NCI-H1105 treated with DMSO at 0.1 percent for 48 hours (cell line): Measurements from ENCODE around the gene C3orf20.
"Not testable (repeated sequence)": the region's sequence is repeated elsewhere in the genome, so short reads cannot be mapped to it uniquely, and the experiment has no call there.

ENCODE experiments used
- DNase-seq: peaks from one replicate; lab custom pipeline; 2025; lab: John Stamatoyannopoulos, UW

Gene C3orf20

DNA sequence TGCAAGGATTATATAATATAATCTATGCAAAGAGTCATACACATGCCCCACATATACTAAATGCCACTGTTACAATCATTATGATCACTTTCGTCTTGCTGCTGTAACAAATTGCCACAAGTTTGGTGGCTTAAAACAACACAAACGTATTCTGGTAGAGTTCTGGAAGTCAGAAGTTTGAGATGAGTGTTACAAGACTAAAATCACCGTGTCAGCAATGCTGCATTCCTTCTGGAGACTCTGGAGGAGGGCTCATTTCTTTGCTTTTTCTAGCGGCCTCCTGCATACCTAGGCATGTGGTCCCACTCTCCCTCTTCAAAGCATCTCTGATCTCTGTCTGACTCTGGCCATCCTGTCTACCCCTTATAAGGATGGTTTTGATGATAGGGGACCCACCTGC is 24.7 kb upstream of the C3orf20 start:
- DNase-seq: no peak

DNA sequence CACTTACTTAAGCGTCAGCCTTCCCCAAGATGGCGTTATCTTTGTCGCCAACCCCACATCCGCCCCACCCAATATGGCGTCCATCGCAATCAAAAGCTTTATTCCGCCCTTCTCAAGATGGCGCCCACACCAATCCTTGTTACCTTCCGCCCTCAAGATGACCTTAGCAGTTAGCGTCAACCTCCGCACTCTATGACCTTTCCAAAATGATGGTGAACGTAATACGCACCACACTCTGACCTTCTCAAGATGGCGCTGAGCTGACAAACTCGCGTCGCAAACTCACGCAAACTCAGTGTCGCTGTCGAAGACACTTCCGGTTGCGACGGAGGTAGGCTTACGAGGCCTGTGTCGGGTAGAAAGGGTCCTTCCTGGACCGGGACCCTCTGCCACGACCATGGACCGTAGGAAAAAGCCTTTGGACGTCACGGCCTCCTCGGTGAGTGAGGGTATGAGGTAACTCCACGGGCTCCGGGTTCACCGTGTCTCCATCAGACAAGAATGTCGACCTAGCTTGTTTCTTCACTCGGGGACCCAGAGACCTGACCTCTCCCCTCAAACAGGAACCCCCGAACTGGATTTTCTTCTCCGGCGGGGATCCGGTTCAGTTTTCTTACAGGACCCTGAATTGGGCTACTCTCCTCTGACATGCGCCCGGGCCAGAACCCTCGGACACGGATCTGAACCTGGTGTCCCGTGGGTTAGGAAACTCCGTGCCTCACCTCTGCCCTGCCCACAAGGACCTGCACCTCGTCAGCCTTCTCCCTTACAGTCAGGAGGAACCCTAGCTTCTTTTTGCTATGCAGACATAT is 23.3 kb upstream of the C3orf20 start, which contains the start of gene CCDC174:
Gene CCDC174 (plus strand): TSS at position 323 of the 812 bp plus-strand sequence. CDS start 75 bp downstream, at position 398.
- peak; percentile 95 for DNase-seq

DNA sequence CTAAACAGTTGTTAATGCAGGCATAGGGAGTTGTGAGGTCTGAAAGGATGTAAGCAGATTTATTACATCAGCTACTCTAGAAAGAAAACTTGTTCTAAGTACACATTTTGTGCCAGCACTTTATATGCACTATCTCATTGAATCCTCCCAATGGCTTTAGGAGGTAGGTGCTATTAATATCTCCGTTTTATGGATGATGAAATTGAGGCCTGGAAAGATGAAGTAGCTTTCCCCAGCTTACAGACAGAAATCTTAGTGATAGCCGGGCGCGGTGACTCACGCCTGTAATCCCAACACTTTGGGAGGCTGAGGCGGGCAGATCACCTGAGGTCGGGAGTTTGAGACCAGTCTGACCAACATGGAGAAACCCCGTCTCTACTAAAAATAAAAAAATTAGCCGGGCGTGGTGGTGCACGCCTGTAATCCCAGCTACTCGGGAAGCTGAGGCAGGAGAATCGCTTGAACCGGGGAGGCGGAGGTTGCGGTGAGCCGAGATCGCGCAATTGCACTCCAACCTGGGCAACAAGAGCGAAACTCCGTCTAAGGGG is 22.5 kb upstream of the C3orf20 start:
- DNase-seq: not testable (repeated sequence)

DNA sequence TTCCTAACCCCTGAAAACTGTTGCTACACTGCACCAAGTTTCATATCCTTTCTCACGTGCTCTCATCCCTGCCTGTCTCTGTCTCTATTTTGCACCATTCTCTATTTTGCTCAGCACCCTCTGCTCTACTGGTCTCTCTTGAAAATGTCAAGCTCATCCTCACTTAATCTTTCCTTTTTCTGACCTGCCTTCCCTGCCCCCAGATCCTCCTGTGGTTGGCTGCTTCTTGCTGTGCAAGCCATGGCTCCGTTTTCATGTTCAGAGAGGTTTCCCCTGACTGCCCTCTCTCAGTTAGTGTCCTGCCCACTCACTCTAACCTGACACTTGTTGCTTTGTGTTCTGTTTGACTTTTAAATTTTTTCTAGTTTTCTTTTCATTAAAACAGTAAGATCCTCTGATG is 17.4 kb upstream of the C3orf20 start:
- no peak for DNase-seq

DNA sequence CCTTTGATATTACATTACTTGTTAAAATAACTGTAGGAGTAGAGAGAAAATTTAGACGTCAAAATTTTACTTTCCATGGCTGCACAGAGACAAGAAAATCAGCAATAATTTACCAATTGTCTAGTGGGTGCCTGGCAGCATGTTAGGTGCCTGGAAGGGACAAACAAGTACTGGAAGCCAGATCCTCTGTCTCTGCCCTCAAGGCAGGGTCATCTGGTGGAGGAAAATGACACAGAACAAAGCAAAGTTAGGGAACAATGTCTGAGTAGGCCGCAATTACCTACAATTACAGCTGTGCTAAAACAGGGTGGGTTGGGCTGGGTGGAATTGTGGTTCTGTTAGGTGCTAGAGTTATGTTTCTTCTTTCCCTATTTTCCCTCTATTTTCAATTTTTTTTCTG is 16.0 kb upstream of the C3orf20 start:
- no peak for DNase-seq

DNA sequence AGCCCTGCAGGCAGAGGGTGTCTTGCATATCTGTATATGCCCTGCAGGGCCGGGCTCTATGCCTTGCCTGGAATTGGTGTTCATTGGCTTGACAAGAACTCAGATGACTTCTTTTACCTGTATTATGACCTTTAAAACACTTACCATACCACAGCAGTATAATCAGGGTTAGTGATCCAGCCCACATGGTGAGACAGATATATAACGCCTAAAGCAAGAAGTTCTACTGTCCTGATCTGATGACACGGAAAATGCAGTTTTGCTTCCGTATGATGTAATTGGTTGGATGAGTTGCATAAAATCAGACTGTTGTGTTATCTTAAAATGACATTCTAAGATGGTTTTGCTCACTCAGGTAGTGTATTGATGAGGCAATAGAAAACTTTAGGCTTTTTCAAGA is 14.0 kb upstream of the C3orf20 start:
- DNase-seq: no peak

DNA sequence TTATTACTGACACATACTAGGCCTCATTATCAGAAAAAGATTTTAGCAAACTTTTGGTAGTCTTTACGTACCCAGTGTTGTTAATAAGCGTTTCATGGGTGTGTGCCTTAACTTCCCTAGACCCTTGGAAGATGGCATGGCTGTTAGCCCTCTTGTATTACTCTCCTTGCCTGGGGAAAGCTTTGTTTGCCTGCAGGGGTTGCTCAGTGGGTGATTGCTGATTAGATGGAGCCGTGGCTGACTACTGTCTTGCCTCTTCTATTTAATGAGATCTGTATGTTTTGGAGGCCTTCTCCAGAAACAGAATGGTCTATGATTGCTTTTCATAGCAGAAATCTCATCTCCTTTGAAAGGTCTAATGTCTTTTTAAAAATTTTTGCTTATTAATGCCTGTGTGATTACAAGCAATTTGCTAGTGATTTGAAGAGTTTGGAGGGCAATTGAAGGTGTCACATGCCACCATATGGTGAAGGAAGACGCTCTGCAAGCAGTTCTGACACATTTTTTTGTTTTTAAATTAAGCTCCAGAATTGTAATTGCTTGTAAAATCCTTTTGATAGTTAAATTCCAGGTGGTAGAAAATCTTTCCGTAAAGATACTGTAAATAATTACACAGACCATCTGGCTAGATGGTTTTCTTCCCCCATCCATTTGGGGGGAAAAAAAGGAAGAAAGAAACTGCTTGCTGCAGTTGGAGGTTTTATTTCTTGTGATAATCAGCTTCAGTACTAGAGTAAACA is 11.4 kb upstream of the C3orf20 start:
- no peak for DNase-seq

DNA sequence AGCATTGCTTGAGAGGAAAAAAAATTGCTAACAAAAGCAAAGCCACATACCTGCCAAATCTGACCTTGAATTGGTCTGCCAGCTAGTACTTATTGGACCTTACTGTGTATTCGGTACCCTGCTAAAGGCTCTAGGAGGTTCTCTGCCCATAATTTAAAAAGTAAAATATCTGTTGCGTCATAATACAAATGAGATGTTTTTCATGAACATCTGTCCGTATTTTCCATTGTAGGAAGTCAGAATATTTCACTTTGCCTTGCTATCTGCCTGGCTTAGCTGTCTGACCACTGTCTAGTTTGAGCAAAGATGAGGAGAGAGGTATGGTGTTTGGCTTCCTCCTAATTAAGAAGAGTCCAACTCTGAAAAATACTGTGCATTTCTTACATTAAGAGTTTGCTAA is 10.8 kb upstream of the C3orf20 start:
- no peak for DNase-seq

DNA sequence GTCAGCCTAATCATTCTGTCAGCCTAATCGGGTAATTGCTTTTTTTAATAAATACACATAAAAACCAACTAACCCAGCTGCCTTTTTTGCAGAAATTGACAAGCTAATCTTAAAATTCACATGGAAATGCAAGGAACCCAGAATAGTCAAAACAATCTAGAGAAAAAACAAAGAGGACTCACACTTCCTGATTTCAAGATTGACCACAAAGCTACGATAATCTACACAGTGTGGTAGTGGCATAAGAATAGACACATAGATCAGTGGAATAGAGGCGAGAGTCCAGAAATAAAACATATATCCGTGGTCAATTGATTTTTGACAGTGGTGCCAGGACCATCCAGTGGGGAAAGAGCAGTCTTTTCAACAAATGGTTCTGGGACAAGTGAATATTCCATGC is 2.4 kb upstream of the C3orf20 start:
- no peak for DNase-seq

DNA sequence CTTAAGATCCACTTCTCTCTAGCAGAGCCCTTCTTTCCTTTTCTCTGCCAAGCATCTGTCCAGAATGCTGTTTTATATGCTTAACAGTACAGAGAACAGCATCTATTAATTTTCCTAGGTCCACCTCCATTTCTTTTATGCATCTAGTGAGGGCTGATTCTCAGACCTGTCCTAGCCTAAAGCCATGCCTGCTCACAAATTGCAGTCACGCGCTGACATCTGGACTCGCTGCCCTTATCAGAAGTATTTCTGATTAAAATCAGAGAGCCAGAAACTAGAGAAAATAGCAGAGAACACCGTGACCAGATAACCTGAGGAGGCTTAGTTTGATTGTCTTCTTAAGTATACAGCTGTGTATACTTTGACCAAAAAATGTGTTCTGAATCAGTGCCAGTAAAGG is 1.9 kb downstream of the C3orf20 start:
- no peak for DNase-seq

DNA sequence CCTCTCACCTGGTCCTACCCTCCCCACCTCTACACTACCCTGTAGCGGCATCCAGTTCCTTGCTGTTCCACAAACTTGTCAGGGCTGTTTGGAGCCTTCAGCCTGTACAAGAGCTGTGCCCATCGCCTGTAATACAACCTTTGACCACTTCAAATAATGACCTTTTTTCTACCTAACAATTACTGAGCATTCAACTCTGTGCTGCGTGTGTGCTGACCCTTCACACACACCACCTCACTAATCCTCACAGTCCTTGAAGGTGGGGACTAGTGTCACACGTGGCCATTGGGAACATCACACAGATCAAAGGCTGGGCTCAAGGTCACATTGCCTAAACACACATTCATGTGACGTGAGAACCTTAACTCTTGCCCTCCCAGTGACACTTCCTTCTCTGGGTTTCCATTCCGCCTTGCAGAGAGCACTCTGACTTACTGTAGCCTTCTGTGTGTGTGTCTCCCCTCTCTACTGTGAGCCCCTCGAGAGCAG is 3.1 kb downstream of the C3orf20 start:
- DNase-seq: no peak

DNA sequence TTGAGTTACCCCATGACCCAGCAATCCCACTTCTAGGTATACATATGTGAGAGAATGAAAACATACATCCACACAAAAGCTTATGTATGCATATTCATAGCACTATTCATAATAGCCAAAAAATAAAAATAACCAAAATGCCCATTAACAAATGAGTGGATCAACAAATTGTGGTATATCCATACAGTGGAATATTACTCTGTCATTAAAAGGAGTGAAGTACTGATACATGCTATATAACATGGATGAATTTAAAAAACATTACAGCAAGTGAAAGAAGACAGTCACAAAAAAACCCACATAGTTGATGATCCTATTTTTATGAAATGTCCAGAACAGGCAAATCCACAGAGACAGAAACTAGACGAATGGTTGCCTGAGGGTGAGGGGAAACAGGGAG is 5.2 kb downstream of the C3orf20 start:
- no peak for DNase-seq

DNA sequence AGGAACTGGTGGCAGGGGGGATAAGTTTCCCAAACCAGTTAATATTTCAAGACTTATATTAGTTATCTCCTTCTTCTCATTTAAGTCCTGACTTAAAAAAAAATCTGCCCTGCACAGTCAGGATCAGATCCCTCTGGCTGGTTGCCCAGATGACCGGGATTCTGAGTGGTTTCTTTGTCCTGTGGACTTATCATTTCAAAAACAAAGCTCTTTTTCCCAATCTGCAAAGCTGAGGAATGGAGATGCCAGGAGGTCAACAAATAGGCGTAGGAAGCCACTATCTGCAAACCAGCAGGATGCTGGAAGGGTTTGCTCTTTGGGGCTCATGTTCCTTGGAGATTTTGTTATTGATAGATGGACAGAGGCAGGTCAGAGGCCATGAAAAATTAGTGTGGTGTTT is 5.8 kb downstream of the C3orf20 start:
- DNase-seq: no peak

DNA sequence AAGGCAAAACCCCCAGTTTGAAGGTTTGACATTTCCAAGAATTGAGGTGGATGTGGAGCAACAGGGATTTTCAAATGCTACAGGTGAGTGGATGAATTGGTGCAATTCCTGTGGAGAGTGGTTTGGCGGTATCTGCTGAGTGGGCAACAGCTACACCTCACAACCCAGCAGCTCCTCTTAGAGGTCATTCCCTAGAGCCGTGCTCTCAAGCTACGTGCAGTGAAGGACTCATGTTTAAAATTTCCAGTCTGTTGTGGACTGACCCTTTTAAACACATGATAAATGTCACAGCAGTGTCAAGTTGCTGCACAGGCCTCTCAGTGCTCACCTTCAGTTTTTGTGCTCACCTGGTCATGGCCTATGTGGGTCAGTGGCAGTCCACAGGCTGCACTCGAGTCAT is 9.5 kb downstream of the C3orf20 start:
- DNase-seq: no peak

DNA sequence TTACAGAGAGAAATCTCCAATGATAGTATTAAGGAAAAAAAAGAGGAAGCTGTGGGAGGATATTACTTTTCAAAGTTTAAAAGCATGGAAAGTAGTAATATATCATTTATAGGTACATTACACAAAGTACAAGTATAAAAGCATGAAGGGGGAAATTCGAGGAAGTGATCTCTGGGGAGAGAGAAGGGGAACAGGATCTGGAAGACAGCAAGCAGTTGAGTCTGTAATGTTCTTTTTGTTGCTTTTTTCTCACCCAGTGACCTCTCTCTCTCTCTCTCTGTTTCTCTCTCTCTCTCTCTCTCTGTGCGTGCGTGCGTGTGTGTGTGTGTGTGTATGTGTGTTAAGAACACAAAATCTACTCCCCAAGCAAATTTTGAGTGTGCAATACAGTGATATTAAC is 10.2 kb downstream of the C3orf20 start:
- DNase-seq: no peak

DNA sequence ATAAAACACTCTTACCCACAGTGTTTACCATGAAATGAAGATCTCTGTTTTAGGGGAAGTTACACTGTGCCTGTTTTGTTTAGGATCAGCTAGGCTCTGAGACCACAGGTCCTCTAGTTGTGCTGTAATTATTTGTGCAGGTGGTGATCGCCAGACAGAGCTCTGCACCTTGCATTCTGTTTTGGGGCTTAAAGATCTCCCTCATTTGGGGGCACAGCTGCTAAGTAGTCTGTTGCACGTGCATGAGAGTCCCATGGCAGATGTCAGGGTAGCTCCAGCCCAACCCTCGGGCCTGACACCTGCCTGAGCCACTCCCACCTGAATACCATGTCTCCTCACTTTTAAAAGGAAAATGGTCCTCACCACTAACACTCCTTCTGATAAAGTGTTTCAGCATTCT is 12.4 kb downstream of the C3orf20 start:
- DNase-seq: peak; percentile 4

DNA sequence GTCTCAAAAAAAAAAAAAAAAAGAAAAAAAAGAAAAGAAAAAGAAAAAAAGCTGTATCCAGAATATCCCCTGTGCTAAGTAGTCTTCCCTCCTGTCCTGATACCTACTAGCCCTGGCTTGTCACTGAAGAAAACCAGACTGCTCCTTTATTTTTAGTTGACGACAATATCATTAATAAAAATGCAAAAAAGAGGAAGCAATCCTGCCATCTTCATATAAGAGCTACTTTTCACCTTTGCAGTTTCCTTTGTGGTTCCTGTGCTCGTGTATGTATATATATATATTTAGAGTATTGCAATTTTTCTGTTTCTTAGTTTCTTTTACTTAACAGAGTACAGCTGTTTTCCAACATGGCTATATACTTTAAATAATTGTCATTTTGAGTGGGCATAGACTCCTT is 13.6 kb downstream of the C3orf20 start:
- no peak for DNase-seq

DNA sequence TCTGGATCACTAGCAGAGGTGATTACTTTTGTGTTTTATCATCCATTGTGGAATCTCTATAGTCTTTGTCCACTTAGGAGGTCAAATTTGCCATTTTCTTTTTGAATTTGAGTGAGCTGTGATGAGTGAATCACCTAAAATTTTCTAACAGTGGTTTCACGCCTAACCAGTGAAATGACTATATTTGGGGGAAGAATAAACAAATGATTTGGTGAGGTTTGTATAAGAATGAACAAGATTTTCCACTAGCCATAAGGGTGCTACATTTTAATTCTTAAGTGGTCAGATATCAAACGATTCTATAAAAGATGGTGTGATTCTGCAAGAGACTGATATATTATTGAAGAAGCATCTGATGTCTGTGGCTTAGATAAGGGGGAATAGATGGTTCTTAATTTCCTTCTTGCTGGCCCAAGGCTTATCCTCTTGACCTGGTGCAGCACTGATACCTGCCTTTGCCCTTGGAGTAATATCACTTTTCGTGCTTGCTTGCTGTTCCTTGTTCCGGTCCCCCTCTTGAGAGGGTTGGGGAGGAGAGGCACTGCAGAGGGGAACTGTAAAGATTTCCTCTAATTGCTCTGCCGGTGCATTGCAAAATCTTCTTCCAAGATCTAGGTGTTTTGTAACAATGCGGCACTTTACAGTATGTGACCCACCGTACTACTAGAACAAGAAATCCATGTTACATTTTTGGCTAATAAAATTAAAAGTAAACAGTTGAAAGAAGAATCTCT is 14.5 kb downstream of the C3orf20 start:
- DNase-seq: no peak

DNA sequence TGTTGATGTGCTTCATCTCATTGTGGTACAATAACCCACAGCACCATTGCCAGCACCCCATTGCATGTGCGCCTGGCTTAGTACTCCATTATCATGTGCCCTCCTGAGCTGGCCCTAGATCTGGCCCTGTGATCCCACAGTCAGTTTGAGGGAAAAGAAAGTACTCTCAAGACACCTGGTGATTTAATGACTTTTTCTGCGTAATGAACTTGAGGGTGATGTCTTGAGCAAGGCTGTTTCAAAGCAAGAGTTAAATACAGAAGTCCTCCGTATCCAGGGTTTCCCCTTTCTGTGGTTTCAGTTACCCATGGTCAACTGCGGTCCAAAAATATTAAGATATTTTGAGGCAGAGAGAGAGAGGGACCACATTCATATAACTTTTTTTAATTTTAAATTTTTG is 16.3 kb downstream of the C3orf20 start:
- no peak for DNase-seq

DNA sequence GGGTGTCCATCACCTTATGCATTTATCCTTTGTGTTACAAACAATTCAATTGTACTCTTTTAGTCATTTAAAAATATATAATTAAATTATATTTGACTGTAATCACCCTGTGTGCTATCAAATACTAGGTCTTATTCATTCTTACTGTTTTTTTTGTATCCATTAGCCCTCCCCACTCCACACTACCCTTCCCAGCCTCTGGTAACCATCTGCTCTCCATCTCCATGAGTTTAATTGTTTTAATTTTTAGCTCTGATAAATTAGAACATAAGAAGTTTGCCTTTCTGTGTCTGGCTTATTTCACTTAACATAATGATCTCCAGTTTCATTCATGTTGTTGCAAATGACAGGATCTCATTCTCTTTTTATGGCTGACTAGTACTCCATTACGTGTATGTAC is 16.8 kb downstream of the C3orf20 start:
- DNase-seq: no peak

DNA sequence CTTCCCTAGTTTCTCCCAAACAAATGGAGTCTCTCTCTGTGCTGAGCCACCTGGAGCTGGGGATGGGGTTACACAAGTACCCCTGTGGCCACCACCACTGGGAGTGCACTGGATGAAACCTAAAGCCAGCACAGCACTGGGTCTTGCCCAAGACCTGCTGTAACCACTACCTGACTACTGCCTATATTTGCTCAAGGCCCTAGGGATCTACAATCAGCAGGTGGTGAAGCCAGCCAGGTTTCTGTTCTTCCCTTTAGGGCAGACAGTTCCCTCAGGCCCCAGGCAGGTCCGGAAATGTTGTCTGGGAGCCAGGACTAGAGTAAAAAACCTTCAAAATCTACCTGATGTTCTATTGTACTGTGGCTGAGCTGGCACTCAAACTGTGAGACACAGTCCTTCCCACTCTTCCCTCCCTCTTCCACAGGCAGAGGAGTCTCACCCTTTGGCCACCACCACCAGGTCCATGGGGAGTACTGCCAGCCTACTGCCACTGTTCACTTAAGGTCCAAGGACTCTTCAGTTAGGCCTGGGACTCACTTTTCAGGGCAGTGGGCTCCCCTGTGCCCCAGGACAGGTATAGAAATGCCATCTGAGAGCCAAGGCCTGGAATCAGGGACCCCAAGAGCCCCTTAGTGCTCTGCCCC is 23.8 kb downstream of the C3orf20 start:
- no peak for DNase-seq

DNA sequence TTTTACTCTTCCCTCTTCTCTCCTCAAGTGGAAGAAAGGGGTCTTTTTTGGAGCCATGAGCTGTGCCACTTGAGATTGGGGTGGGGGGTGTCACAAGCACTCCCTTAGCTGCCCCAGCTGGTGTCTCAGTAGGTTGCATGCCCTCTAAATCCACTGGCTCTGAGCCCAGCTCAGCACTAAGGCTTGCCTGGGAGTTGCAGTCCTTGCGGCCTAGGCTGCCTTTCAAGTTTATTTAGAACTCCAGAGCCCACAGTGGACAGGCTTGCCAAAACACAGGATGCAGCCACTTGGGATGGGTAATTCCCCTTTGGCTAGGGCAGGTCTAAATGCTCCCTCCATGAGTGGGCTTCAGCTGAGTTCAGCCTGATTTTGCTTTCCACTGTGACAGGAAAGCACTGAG is 24.7 kb downstream of the C3orf20 start:
- DNase-seq: no peak
